Panc1 (cell line): Measurements from ENCODE around the gene IL2.

ENCODE experiments used
- CTCF ChIP-seq: fragments of 450-650 bp; IDR thresholded peaks from 2 replicates; pipeline ENCODE4 v1.5.1; 2017; ENCODE audit warnings: mild to moderate bottlenecking
- POLR2AphosphoS5 ChIP-seq: IDR thresholded peaks from 2 replicates; pipeline ENCODE4 v1.6.1; 2012; ENCODE audit warnings: mild to moderate bottlenecking, low read depth, low read length, moderate library complexity
- REST ChIP-seq, 2 experiments: IDR thresholded peaks; 2 replicates each; pipeline ENCODE4 v1.6.1; 2011 to 2012; ENCODE audit warnings: low read depth in 2 of 2, control low read depth in 1 of 2, low read length in 1 of 2, mild to moderate bottlenecking in 1 of 2, moderate library complexity in 1 of 2; ENCODE audit not compliant: insufficient read depth in 1 of 2

- TF ChIP-seq CTCF = no peak
- TF ChIP-seq REST (IDR thresholded peaks at IDR 0.05; ENCODE audit: insufficient read depth in 1 of 2, low read depth in 2 of 2, low read length in 1 of 2) = no peak
- TF ChIP-seq POLR2AphosphoS5 = no peak
Measured at GRCh38 chr4:122475233-122475632, 18.7 kb upstream of the IL2 start.
